ENCODE data around the gene RAPGEF5. TPM values are rescaled to one million over a fixed set of nuclear protein-coding genes. Genes with fewer than 3 reads are reported as not detected.
"Not testable (repeated sequence)": the region's sequence is repeated elsewhere in the genome, so short reads cannot be mapped to it uniquely, and the experiment has no call there.

RAPGEF5 gene
- polyA plus RNA-seq, 1 donor = 13.9 TPM

DNA sequence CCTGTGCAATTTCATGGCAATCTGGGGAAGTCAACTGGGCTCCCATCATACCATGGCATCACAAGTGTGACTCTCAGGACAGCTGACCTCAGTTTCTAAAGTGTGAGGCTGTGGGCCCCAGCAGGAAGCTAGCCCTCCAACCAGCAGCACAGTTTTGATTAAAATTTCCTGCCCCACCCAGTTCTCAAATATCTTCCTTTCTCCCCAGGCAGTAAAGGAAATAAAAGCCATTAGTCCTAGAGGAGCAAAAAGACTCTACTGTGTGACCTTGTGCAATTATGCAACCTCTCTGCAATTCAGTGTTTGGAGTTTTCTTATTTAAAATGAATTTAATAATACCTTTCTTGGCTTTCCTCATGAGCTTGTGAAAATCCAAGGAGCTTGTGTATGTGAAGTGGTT lies 268.1 kb downstream of the RAPGEF5 start:
- DNase-seq (ENCODE audit: low read depth) = no peak

DNA sequence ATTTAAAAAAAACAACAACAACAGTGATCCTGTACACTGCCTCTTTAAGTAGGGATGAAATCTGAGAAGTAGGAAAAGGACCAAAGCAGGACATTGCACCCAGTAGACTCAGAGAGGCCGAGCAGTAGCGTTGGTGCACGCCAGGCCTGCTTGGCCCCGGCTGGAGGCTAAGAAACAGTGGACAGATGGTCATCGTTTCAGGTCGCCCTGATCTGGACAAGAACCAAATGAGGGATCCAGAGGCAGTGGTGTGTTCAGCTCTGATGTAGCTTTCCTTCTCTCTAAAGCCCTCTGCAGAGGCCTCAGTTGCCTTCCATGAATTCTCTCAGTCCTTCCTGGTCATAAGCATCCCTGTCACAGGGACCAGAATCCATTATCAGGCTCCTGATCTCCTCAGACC lies 269.1 kb downstream of the RAPGEF5 start:
- DNase-seq (ENCODE audit: low read depth) = no peak

DNA sequence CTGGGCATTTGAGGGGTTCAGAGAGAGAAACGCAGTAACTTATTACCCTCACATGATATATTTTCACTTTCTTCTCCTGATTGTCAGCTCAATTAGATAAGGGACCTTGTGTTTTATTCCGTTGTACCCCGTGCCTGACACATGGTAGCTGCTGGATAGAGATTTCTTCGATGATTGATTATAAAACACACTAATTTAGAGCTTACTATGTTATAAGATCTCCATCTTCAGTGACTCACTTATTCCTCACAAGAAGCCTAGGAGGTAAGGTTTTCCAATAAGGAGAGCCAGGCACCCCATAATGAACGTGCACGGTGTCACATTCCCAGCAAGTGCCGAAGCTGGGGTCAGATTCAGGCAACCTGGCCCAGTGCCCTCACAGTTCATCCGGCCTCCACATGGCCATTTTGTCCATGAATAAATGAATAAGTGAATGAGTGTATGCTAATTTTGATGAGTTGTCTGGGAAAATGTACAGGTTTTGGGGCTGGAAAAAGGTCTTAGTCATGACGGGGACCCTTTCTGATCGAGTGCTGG lies 273.2 kb downstream of the RAPGEF5 start:
- no peak for DNase-seq (ENCODE audit: low read depth)

DNA sequence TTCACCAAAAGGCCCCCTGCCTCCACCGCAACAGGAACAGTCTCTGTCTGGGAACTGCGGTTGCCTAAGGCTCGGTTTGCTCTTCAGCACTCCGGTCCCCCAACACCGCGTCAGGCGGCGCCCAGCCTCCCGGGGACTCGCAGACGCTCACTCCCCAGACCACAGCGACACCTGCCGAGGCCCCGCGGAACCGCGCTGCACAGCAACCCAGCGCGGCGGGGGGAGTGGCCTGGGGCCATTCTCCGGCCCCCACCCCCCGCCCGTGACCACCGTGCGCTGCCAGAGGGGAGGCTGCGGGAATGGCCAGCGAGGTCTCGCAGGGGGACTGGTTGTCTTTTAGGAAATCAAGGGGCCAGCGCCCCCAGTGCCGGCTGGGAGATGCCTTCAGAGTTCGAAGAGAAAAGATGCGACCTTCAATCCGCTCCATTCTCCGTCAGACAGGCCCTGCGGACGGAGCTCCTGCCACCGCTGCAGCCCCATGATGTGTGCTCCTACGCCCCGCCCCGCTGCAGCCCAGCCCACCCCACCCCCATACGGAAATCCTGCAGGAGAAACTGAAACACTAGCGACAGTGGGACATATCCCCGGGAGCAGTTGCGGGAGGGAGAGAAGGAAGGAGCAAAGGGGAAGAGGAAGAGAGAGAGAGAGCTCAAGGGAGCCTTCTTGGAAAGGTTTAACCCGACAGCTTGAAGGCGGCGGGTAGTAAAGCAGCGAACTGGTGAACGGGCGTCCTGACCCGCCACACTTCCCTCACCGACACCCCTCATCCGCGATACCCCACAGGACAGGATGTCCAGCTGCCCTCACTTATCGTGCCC lies 273.9 kb downstream of the RAPGEF5 start:
- DNase-seq (ENCODE audit: low read depth) = no peak

DNA sequence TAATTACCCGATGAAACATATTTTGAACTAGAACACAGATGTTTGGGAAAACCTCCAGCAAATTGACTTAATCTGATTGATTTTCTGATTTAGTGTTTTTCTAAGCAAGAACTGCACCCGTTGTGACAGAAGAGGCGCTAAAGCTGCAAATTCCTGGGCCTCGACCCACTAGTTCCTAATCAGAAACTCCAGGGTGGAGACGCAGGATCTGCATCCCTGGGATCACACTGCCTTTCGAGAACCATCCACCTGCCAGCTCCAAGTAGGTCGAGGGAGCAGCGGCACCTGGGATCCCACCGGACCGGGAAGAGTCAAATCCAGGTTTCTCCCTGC lies 274.4 kb downstream of the RAPGEF5 start:
- DNase-seq (ENCODE audit: low read depth) = no peak

DNA sequence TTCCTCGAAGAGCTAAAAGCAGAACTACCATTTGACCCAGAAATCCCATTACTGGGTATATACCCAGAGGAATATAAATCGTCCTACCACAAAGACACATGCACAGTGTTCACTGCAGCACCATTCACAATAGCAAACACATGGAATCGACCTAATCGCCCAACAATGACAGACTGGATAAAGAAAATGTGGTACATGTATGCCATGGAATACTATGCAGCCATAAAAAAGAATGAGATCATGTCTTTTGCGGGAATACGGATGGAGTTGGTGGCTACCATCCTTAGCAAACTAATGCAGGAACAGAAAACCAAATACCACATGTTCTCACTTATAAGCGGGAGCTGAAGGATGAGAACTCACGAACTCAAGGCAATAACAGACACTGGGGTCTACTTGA lies 276.7 kb downstream of the RAPGEF5 start:
- not testable (repeated sequence) for DNase-seq (ENCODE audit: low read depth)

DNA sequence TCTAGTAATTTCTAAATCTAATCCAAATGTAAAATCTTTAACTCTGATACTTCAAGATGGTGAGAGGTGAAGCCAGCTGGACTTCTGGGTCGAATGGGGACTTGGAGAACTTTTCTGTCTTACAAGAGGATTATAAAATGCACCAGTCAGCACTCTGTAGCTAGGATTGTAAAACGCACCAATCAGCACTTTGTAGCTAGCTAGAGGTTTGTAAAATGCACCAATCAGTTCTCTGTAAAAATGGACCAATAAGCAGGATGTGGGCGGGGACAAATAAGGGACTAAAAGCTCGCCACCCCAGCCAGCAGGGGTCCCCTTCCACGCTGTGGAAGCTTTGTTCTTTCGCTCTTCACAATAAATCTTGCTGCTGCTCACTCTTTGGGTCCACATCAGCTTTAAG lies 278.1 kb downstream of the RAPGEF5 start:
- DNase-seq (ENCODE audit: low read depth) = not testable (repeated sequence)

DNA sequence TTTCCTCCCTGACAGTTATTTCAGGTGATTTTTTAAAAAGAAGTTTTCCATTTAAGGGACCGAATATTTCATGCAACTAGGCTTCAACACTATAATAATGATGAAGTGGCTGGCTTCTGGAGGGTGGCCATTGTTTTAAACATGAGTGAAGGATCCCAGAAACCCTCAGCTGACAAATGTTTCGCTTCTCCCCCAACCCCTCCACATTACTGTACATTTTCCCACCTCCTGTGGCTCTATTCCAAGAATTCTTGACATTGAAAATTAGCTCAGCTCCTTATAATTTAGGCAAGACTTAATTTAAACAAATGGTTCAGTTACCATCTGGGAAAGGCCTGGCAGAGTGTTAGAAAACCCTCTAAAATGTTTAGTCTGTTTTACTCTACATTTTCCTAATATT lies 281.4 kb downstream of the RAPGEF5 start:
- no peak for DNase-seq (ENCODE audit: low read depth)

DNA sequence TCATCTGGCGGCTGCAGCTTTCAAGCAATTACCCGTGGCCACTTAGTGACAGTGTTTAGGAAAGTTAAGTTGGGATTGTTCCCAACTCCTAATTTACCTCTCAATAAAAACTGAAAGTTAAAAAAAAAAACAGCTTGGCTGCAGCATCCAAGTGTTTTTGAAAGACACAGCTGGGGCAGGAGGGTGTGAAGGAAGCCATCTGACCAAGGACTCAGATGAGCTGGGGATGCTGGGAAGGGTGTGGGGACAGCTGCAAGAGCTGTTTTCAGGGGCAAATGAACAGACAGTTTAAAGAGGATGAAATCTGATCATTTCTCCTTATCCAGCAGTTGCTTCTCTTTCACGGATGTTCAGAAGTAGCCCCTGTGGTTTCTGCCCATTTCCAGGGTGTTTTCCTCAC lies 282.1 kb downstream of the RAPGEF5 start:
- DNase-seq (ENCODE audit: low read depth) = no peak

Other genes starting within 250 kb of the RAPGEF5 start
- 1.7 TPM for gene STEAP1B, start 143.0 kb upstream of the RAPGEF5 start, polyA plus RNA-seq (ENCODE audit: insufficient read length)

Measured in forelimb muscle (tissue), 1 donor.